Upper lobe of right lung (tissue), 1 donor: ENCODE data around the gene CD300H. TPM values are rescaled to one million over a fixed set of nuclear protein-coding genes. Genes with fewer than 3 reads are reported as not detected.
"Not testable (repeated sequence)": the region's sequence is repeated elsewhere in the genome, so short reads cannot be mapped to it uniquely, and the experiment has no call there.

Source experiments
- ATAC-seq: fragments of 200-7000 bp; cut with Tn5 transposase; one replicate; pipeline ENCODE4 v1.9.1; 2020; ENCODE audit warnings: mild to moderate bottlenecking, moderate library complexity
- DNase-seq: peaks from one replicate; pipeline ENCODE4 v3.0.0-alpha.2; 2020
- H3K27ac ChIP-seq: fragments of 200-600 bp; one replicate; pipeline ENCODE4 v1.8.0; 2022
- H3K27me3 ChIP-seq: fragments of 200-600 bp; one replicate; pipeline ENCODE4 v1.8.0; 2022; ENCODE audit warnings: mild to moderate bottlenecking
- H3K36me3 ChIP-seq: fragments of 200-600 bp; one replicate; pipeline ENCODE4 v1.8.0; 2022
- H3K4me1 ChIP-seq: fragments of 200-600 bp; one replicate; pipeline ENCODE4 v1.8.0; 2022
- H3K4me3 ChIP-seq: fragments of 200-600 bp; one replicate; pipeline ENCODE4 v1.8.0; 2022; ENCODE audit warnings: mild to moderate bottlenecking
- H3K9me3 ChIP-seq: fragments of 200-600 bp; one replicate; pipeline ENCODE4 v1.8.0; 2022
- CTCF ChIP-seq: fragments of 200-600 bp; IDR thresholded peaks from one replicate; pipeline ENCODE4 v1.8.0; 2022; ENCODE audit warnings: antibody characterized with exemption
- intact Hi-C: fragments of 100-400 bp; cut with DNase I; formaldehyde crosslinking; loops from one replicate; pipeline ENCODE4 v1.11.0; 2022
- total RNA-seq: library from RNA; stranded (reverse); fragmentation: NEBNext Ultra II Directional; extraction: Animal tissue kit (Norgen Biotek cat#: 25700); gene quantifications from one replicate; pipeline ENCODE4 v1.2.1, GENCODE V29; 2021
- donor health status: DM: no; HTN: yes; CAD: no; lungs with severe emphysema.

The CD300H gene
- total RNA-seq, 1 donor from 2014 or later: not detected

- no peak for ATAC-seq
- intact Hi-C loops: no loop called here
- H3K9me3 ChIP-seq: no peaks in the 10 kb centered on the region
These were observed 44.0 kb downstream of the CD300H start for GRCh38 chr17:74523308-74523707.

DNA sequence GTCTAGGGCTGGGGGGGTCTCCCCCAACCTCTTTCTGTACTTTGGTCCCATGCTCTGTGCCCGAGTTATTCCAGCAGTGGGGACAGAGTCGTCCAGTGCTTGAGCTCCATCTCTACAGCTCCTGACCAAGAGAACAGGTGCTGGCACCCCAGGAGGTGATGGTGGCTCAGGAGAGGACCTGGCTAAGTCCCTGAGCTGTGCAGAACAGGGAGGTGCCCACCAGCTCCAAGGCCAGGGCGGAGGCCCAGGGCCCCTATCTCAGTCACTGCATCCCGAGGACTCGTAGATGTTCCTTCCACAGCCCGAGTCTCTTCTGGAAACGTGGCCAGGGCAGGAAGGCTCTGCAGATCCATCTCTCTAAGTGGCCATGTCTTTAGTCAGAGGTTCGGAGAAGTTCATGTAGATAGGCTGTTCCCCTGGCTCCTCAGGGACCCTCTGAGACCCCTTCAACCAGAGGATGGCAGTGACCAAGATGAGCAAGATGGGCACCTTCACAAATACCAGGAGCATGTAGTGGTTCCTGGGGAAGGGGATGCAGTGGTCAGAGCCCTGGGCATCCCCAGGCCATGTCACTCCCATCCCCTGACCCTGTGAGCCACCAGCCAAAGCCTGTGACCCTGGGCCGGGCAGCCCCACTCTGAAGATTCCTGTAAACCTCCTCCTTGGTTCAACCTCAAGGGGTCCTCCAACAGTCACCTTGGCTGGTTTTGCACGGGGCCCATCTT lies 44.8 kb downstream of the CD300H start:
- Histone ChIP-seq H3K9me3 (no peaks in the 10 kb centered on the region), H3K4me1 (no peaks in the 10 kb centered on the region), H3K4me3 (no peak overlapping the region), H3K27me3 (no peaks in the 10 kb centered on the region), H3K36me3 (no peaks in the 10 kb centered on the region), H3K27ac (no peak overlapping the region)
- no peak for ATAC-seq
- intact Hi-C loops: no loop called here
- no peak for TF ChIP-seq CTCF
- no peak for DNase-seq

More at GRCh38 chr17:74523308-74523707, 44.0 kb downstream of the CD300H start:
- H3K27me3 ChIP-seq: no peaks in the 10 kb centered on the region
- TF ChIP-seq CTCF: no peak
- no peaks in the 10 kb centered on the region for H3K4me1 ChIP-seq
- no peak for DNase-seq
- no peak overlapping the region for H3K27ac ChIP-seq
- no peak overlapping the region for H3K4me3 ChIP-seq
- H3K36me3 ChIP-seq: no peaks in the 10 kb centered on the region

DNA sequence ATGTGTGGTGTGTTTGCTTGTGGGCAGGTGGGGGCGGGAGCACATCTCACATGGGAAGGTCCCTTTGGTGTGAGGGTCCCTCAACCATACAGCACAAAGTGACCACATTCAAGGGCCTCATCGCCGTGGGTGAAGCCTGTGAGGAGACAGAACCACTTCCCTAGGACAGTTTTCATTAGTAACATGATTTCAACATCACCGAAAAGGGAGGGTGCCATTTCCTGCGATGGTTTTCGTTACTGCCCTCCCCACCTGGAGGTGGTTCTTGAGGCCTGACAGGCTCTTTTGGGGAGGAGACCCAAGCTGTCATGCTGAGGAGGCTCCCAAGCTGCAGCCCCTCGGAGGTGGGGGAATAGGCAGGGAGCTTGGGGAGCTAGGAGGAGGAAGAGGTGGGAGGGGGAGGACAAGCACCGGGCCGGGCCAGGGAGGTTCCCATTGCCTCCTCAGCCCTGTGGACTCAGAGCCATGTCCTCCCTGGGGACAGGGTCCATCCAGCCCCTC lies 45.6 kb downstream of the CD300H start:
- peak; percentile 69 for ATAC-seq

DNA sequence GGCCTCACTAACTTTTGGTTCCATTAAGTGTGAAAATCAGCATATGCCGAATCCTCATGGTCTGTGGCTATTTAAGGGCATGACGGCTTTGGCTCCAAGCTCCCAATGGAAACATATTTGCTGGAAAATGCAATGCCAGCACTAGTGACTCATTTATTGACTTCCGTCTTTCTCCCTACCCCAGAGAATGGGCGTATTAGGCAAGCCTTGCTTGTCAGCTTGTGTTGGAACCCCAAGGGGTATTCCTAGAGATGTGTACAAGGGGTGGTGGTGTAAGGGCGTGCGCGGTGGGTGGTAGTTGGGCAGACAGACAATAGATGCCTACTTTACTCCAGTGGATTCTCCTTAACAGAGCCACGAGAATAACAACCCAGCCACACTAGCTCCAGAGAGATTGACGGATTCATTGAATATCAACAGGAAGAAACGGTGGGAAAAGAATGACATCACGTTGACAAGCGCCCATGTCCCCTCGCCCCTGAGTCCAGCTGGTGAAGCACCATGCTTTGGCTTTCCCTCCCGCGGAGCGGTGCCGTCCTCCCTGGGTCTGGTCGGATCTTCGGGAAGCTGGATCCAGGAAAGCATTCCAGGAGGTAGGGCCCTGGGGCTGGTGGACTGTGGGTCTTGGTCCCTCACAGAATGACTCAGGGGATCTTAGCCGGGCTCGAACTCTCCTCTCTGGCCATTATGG lies 46.4 kb downstream of the CD300H start:
- no peaks in the 10 kb centered on the region for H3K4me1 ChIP-seq
- no peaks in the 10 kb centered on the region for H3K9me3 ChIP-seq
- H3K36me3 ChIP-seq: no peaks in the 10 kb centered on the region
- peak overlapping the region; percentile 73 for H3K27ac ChIP-seq
- no peaks in the 10 kb centered on the region for H3K27me3 ChIP-seq
- no peak for TF ChIP-seq CTCF
- H3K4me3 ChIP-seq: no peak overlapping the region
- intact Hi-C loops: no loop called here
- DNase-seq: no peak
- peak; percentile 62 for ATAC-seq

More for the DNA sequence above, 45.6 kb downstream of the CD300H start:
- no peak overlapping the region for H3K4me3 ChIP-seq
- no peaks in the 10 kb centered on the region for H3K9me3 ChIP-seq
- no peak for DNase-seq
- no peaks in the 10 kb centered on the region for H3K27me3 ChIP-seq
- intact Hi-C loops: no loop called here
- no peaks in the 10 kb centered on the region for H3K36me3 ChIP-seq
- peak overlapping the region; percentile 73 for H3K27ac ChIP-seq
- H3K4me1 ChIP-seq: no peaks in the 10 kb centered on the region
- no peak for TF ChIP-seq CTCF

DNA sequence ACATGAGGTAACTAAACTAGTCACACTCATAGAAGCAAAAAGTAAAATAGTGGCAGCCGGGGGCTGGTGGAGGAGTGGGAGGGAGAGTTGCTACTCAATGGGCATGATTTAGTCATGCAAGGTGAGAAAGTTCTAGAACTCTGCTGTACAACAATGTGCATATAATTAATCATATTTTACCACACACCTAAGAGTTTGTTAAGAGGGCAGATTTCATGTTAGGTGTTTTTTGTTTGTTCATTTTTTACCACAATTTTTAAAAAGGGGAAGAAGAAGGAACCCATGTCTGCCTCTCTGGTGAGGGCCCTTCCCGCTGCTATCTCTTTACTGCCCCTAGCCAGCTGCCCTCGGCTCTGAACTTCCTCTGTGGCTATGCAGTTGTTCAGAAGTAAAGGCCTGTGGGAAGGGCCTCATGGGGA lies 47.3 kb downstream of the CD300H start:
- Histone ChIP-seq H3K27me3 (no peaks in the 10 kb centered on the region), H3K27ac (peak overlapping the region; percentile 73), H3K4me1 (no peaks in the 10 kb centered on the region), H3K9me3 (no peaks in the 10 kb centered on the region), H3K4me3 (no peak overlapping the region), H3K36me3 (no peaks in the 10 kb centered on the region)
- no peak for TF ChIP-seq CTCF
- ATAC-seq (peak; percentile 76), DNase-seq (no peak)
- intact Hi-C loops: no loop called here

GRCh38 chr17:74518413-74518981 lies 48.8 kb downstream of the CD300H start:
- DNase-seq, H3K4me1 ChIP-seq, intact Hi-C loops, H3K9me3 ChIP-seq, H3K4me3 ChIP-seq, ATAC-seq, H3K27ac ChIP-seq, H3K36me3 ChIP-seq, H3K27me3 ChIP-seq: not testable (repeated sequence)
